HepG2 (cell line): ENCODE data around the gene TOM1L1. TPM values are rescaled to one million over a fixed set of nuclear protein-coding genes. Genes with fewer than 3 reads are reported as not detected.

ENCODE experiments used
- ATAC-seq: fragments of 200-7000 bp; cut with Tn5 transposase; 3 replicates; pipeline ENCODE4 v1.9.1; 2020; ENCODE audit warnings: mild to moderate bottlenecking, moderate library complexity
- BruUV-seq: library from RNA; stranded (reverse); fragments of 400-500 nt; replicated peaks from 2 replicates; lab custom pipeline; 2021; lab: Mats Ljungman, UMichigan
- CTCF ChIA-PET: fragments of 300-600 bp; formaldehyde crosslinking; extraction: SDS; loops from one replicate; lab custom pipeline; 2021; ENCODE audit warnings: low total read pairs, inconsistent platforms, low intra/inter-chr PET ratio; lab: Yijun Ruan, JAX
- POLR2A ChIA-PET: fragments of 350-600 bp; sonication (Branson Sonifier 250); formaldehyde crosslinking; loops from one replicate; lab custom pipeline; 2020; ENCODE audit warnings: antibody characterized with exemption, inconsistent platforms; lab: Yijun Ruan, JAX
- DNase-seq: peaks from one replicate; pipeline ENCODE4 v3.0.0-alpha.2; 2015; ENCODE audit warnings: low spot score
- FAIRE-seq: peaks from 3 replicates; lab custom pipeline; 2011; peaks lifted over from hg19 to GRCh38; lab: Jason Lieb, UNC
- H2AFZ ChIP-seq: one replicate; pipeline ENCODE4 v1.6.1; 2011; ENCODE audit warnings: low read length, inconsistent platforms
- H3K27ac ChIP-seq: fragments of 300-600 bp; 3 replicates; pipeline ENCODE4 v1.8.0; 2011; ENCODE audit warnings: mixed run types, mild to moderate bottlenecking, mixed read lengths, low read length, inconsistent platforms; ENCODE audit not compliant: insufficient read depth; ENCODE audit errors: extremely low read length
- H3K27me3 ChIP-seq, 2 experiments: fragments of 200-600 bp in 1 of 2; 2 replicates in 1 of 2; 3 replicates in 1 of 2; pipeline versions ENCODE4 v1.6.0 to v1.8.0; 2011; ENCODE audit warnings: low read length in 2 of 2, mild to moderate bottlenecking in 2 of 2, moderate library complexity in 2 of 2, inconsistent platforms in 1 of 2; ENCODE audit not compliant: insufficient read depth in 2 of 2, control insufficient read depth in 1 of 2
- H3K36me3 ChIP-seq, 2 experiments: fragments of 200-600 bp in 1 of 2; replicated peaks in 1 of 2; 2 replicates in 1 of 2; 3 replicates in 1 of 2; pipeline versions ENCODE4 v1.5.1 to v1.8.0; 2011; ENCODE audit warnings: low read length in 2 of 2, inconsistent platforms in 1 of 2; ENCODE audit not compliant: insufficient read depth in 2 of 2, control insufficient read depth in 1 of 2
- H3K4me1 ChIP-seq: 2 replicates; pipeline ENCODE4 v1.5.1; 2012; ENCODE audit warnings: low read length, inconsistent platforms; ENCODE audit not compliant: insufficient read depth
- H3K4me2 ChIP-seq: 2 replicates; pipeline ENCODE4 v1.6.0; 2011; ENCODE audit warnings: low read depth, low read length, inconsistent platforms
- H3K4me3 ChIP-seq, 3 experiments: fragments of 200-600 bp in 1 of 3; sonication (generic), shearing (Covaris generic) in 1 of 3; replicated peaks in 1 of 3; 2 replicates each; pipeline ENCODE4 v1.5.1; 2011 to 2016; ENCODE audit warnings: low read length in 3 of 3, inconsistent platforms in 2 of 3, low read depth in 2 of 3, mild to moderate bottlenecking in 2 of 3, control low read depth in 1 of 3, mixed read lengths in 1 of 3; ENCODE audit not compliant: insufficient read depth in 1 of 3
- H3K79me2 ChIP-seq: one replicate; pipeline ENCODE4 v1.6.1; 2011; ENCODE audit warnings: low read length, inconsistent platforms; ENCODE audit not compliant: insufficient read depth
- H3K9ac ChIP-seq: 2 replicates; pipeline ENCODE4 v1.6.0; 2011; ENCODE audit warnings: mild to moderate bottlenecking, low read depth, low read length, inconsistent platforms; ENCODE audit not compliant: insufficient read depth
- H3K9me3 ChIP-seq: 2 replicates; pipeline ENCODE4 v1.5.1; 2012; ENCODE audit warnings: mild to moderate bottlenecking, low read length
- H4K20me1 ChIP-seq: 2 replicates; pipeline ENCODE4 v1.6.0; 2011; ENCODE audit warnings: inconsistent platforms, mild to moderate bottlenecking, low read length, moderate library complexity; ENCODE audit not compliant: insufficient read depth
- AGO2 ChIP-seq: fragments of 200-400 bp; formaldehyde crosslinking; optimal IDR thresholded peaks from 2 replicates; pipeline ENCODE3; 2017; ENCODE audit warnings: mild to moderate bottlenecking, low read depth, low read length, moderate library complexity
- CEBPZ ChIP-seq: IDR thresholded peaks from 2 replicates; pipeline ENCODE4 v1.6.1; 2012; ENCODE audit warnings: low read length, improper control_type of control experiment
- CHD4 ChIP-seq: fragments of 200-600 bp; sonication (generic); IDR thresholded peaks from 2 replicates; pipeline ENCODE4 v1.7.0; 2017; ENCODE audit warnings: mild to moderate bottlenecking, low read length, borderline replicate concordance
- NONO ChIP-seq, 2 experiments: fragments of 450-650 bp in 1 of 2; sonication (generic) in 1 of 2; formaldehyde crosslinking in 1 of 2; IDR thresholded peaks in 1 of 2; conservative IDR thresholded peaks in 1 of 2; 2 replicates each; pipeline versions ENCODE4 v1.6.1 to v1.8.0; 2017 to 2022; ENCODE audit warnings: mild to moderate bottlenecking in 1 of 2, missing genetic modification reagents in 1 of 2, moderate library complexity in 1 of 2
- PAF1 ChIP-seq: IDR thresholded peaks from 2 replicates; pipeline ENCODE4 v1.6.1; 2016; ENCODE audit warnings: missing genetic modification reagents, missing compliant biosample characterization
- RBM22 ChIP-seq: fragments of 200-400 bp; formaldehyde crosslinking; optimal IDR thresholded peaks from 2 replicates; pipeline ENCODE3; 2017; ENCODE audit warnings: mild to moderate bottlenecking, low read length, moderate library complexity
- ZFP36L2 ChIP-seq: sonication (generic); formaldehyde crosslinking; IDR thresholded peaks from 2 replicates; pipeline ENCODE4 v1.4.0; 2020; ENCODE audit warnings: missing genetic modification reagents
- ZNF343 ChIP-seq: sonication (generic); formaldehyde crosslinking; IDR thresholded peaks from 2 replicates; pipeline ENCODE4 v1.4.0; 2020; ENCODE audit warnings: mild to moderate bottlenecking, missing genetic modification reagents
- ZNF605 ChIP-seq: sonication (generic); formaldehyde crosslinking; IDR thresholded peaks from 2 replicates; pipeline ENCODE4 v1.8.0; 2022; ENCODE audit warnings: mild to moderate bottlenecking, missing genetic modification reagents
- WGBS: methylation state at CpG from one replicate; pipeline ENCODE4 v1.1.6; 2017; ENCODE audit warnings: low lambda C conversion rate; 5-methylcytosine and 5-hydroxymethylcytosine counted together
- in situ Hi-C: cut with HindIII; loops from 2 replicates; pipeline ENCODE4 v1.10.0; 2017; ENCODE audit warnings: low pct_unique_long_range_greater_than_20kb; ENCODE audit not compliant: extremely low pct_ligation_motif_present
- intact Hi-C: fragments of 100-400 bp; cut with micrococcal nuclease; formaldehyde crosslinking; loops from one replicate; pipeline ENCODE4 v1.10.0; 2022; ENCODE audit not compliant: unreplicated experiment
- polyA plus RNA-seq, 8 experiments: library from polyadenylated mRNA; depleted of rRNA in 3 of 8; stranded (reverse) in 7 of 8; unstranded in 1 of 8; fragments of >200 nt; fragmentation: Illumina TruSeq in 4 of 8; extraction: Trizol in 4 of 8; gene quantifications; 2 replicates each; pipeline versions ENCODE4 v1.2.1 to v1.2.3, GENCODE V29; 2011 to 2016; ENCODE audit warnings: low read depth in 4 of 8, missing spikeins in 1 of 8, mixed read lengths in 1 of 8; ENCODE audit not compliant: insufficient read depth in 1 of 8
- total RNA-seq, 5 experiments: library from RNA; depleted of rRNA; stranded (reverse); fragments of >200 nt; fragmentation: Illumina TruSeq; extraction: Trizol; gene quantifications; 2 replicates each; pipeline ENCODE4 v1.2.3, GENCODE V29; 2016; ENCODE audit warnings: low read depth in 1 of 5

TOM1L1 gene
- total and polyA plus RNA-seq, 2 of the 13 experiments (the other 11 are each of a cell fraction or from before 2014, with no cell fraction given): 45.3 to 51.3 TPM

- no peak; the same call in 2 of the 3 replicates for ATAC-seq
- Histone ChIP-seq H3K4me3 (no peak overlapping the region), H4K20me1 (no peaks in the 10 kb centered on the region; the same call in 1 of the 2 replicates), H3K27ac (no peak overlapping the region), H3K36me3 (peaks cover 11 to 69% of the 10 kb centered on the region in 2 experiments), H3K27me3 (no peaks in the 10 kb centered on the region), H3K4me2 (no peak overlapping the region)
- intact Hi-C loops: no loop called here
- POLR2A ChIA-PET: no interaction called here
- TF ChIP-seq PAF1 (peak; percentile 15; the same call in 1 of the 2 replicates), CEBPZ (no peak), ZNF605 (CRISPR knock-in tag) (peak; percentile 16; the same call in 1 of the 2 replicates), RBM22 (peak; percentile 52), AGO2 (peak; percentile 89), ZNF343 (0 out of 2 replicates have a peak, but pooled peaks have one; percentile 13), NONO (IDR thresholded peaks at IDR 0.05) (no peak), NONO (CRISPR knock-in tag; conservative IDR thresholded peaks at IDR 0.05) (peak; percentile 33; the same call in 1 of the 2 replicates), CHD4 (no peak), ZFP36L2 (CRISPR knock-in tag) (no peak)
- TF ChIP-seq, all 625 proteins: peak for 6
- no peak for FAIRE-seq
- CTCF ChIA-PET: no interaction called here
- 99% methylated on average over 3 of the region's 3 CpGs for WGBS
- no TSS peak for BruUV-seq
- no peak overlapping the region for H2AFZ ChIP-seq
- in situ Hi-C loops: no loop called here
- DNase-seq: no peak
- no peaks in the 10 kb centered on the region for H3K79me2 ChIP-seq
- H3K4me1 ChIP-seq: no peaks in the 10 kb centered on the region
- no peak overlapping the region for H3K9ac ChIP-seq
- no peaks in the 10 kb centered on the region for H3K9me3 ChIP-seq
Measured at GRCh38 chr17:54956791-54957190, 56.1 kb downstream of the TOM1L1 start.
